ENCODE data around the gene SHISA3.

SHISA3 gene

GRCh38 chr4:42391981-42392380, 5.3 kb upstream of the SHISA3 start:
- DNase-seq (ENCODE audit: low spot score) = no peak

- no peak for DNase-seq (ENCODE audit: low spot score)
Measured at GRCh38 chr4:42392436-42392835, 4.9 kb upstream of the SHISA3 start.

- DNase-seq (ENCODE audit: low spot score) = no peak
Measured at GRCh38 chr4:42395595-42395994, 1.7 kb upstream of the SHISA3 start.

- no peak for DNase-seq (ENCODE audit: low spot score)
Measured at GRCh38 chr4:42396361-42396751, 932 bp upstream of the SHISA3 start.

- no peak for DNase-seq (ENCODE audit: low spot score)
Measured at GRCh38 chr4:42397635-42398170, 415 bp downstream of the SHISA3 start.

- no peak for DNase-seq (ENCODE audit: low spot score)
Measured at GRCh38 chr4:42398171-42398870, 1.0 kb downstream of the SHISA3 start.

GRCh38 chr4:42398871-42399331, 1.6 kb downstream of the SHISA3 start:
- DNase-seq (ENCODE audit: low spot score) = no peak

GRCh38 chr4:42399393-42399792, 2.1 kb downstream of the SHISA3 start:
- no peak for DNase-seq (ENCODE audit: low spot score)

- DNase-seq (ENCODE audit: low spot score) = no peak
Measured at GRCh38 chr4:42401171-42401570, 3.9 kb downstream of the SHISA3 start.

- DNase-seq (ENCODE audit: low spot score) = no peak
Measured at GRCh38 chr4:42404001-42404400, 6.7 kb downstream of the SHISA3 start.

- DNase-seq (ENCODE audit: low spot score) = no peak
Measured at GRCh38 chr4:42410446-42410845, 13.2 kb downstream of the SHISA3 start.

GRCh38 chr4:42411803-42412202, 14.5 kb downstream of the SHISA3 start:
- no peak for DNase-seq (ENCODE audit: low spot score)

- peak; percentile 25 for DNase-seq (ENCODE audit: low spot score)
Measured at GRCh38 chr4:42412251-42412650, 15.0 kb downstream of the SHISA3 start.

GRCh38 chr4:42415281-42415680, 18.0 kb downstream of the SHISA3 start:
- DNase-seq (ENCODE audit: low spot score) = no peak

GRCh38 chr4:42416017-42416416, 18.7 kb downstream of the SHISA3 start:
- no peak for DNase-seq (ENCODE audit: low spot score)

GRCh38 chr4:42417550-42417949, 20.3 kb downstream of the SHISA3 start:
- DNase-seq (ENCODE audit: low spot score) = no peak

- DNase-seq (ENCODE audit: low spot score) = no peak
Measured at GRCh38 chr4:42420140-42420539, 22.9 kb downstream of the SHISA3 start.

GRCh38 chr4:42425146-42426065, 28.1 kb downstream of the SHISA3 start:
- no peak for DNase-seq (ENCODE audit: low spot score)

GRCh38 chr4:42428036-42428435, 30.7 kb downstream of the SHISA3 start:
- DNase-seq (ENCODE audit: low spot score) = no peak

GRCh38 chr4:42436928-42437565, 39.8 kb downstream of the SHISA3 start:
- no peak for DNase-seq (ENCODE audit: low spot score)

GRCh38 chr4:42440083-42440482, 42.8 kb downstream of the SHISA3 start:
- DNase-seq (ENCODE audit: low spot score) = no peak

- DNase-seq (ENCODE audit: low spot score) = no peak
Measured at GRCh38 chr4:42442601-42443000, 45.3 kb downstream of the SHISA3 start.
